Colonic mucosa (tissue), 4 donors: ENCODE data around the gene EFCAB6. TPM values are rescaled to one million over a fixed set of nuclear protein-coding genes. Genes with fewer than 3 reads are reported as not detected.
"Not testable (repeated sequence)": the region's sequence is repeated elsewhere in the genome, so short reads cannot be mapped to it uniquely, and the experiment has no call there.

Experiments
- DNase-seq: peaks from one replicate; pipeline ENCODE4 v3.0.0-alpha.2; 2020
- H3K27ac ChIP-seq: fragments of 200-600 bp; one replicate; pipeline ENCODE4 v1.8.0; 2021
- H3K27me3 ChIP-seq: fragments of 200-600 bp; one replicate; pipeline ENCODE4 v1.8.0; 2021
- H3K36me3 ChIP-seq: fragments of 200-600 bp; one replicate; pipeline ENCODE4 v1.8.0; 2021
- H3K4me1 ChIP-seq: fragments of 200-600 bp; one replicate; pipeline ENCODE4 v1.8.0; 2021; ENCODE audit warnings: mild to moderate bottlenecking
- H3K4me3 ChIP-seq: fragments of 200-600 bp; one replicate; pipeline ENCODE4 v1.8.0; 2021
- H3K9ac ChIP-seq, 2 donors: one replicate each; pipeline ENCODE4 v1.7.0; 2013; ENCODE audit warnings: control low read depth in 2 of 2, low read depth in 2 of 2, low read length in 2 of 2
- H3K9me3 ChIP-seq: fragments of 200-600 bp; one replicate; pipeline ENCODE4 v1.8.0; 2021
- CTCF ChIP-seq: fragments of 200-600 bp; IDR thresholded peaks from one replicate; pipeline ENCODE4 v1.8.0; 2022; ENCODE audit warnings: antibody characterized with exemption, mild to moderate bottlenecking
- intact Hi-C: fragments of 100-400 bp; cut with DNase I; formaldehyde crosslinking; loops from one replicate; pipeline ENCODE4 v1.14.1; 2022
- total RNA-seq, 2 donors: library from RNA; stranded (reverse); fragmentation: NEBNext Ultra II Directional in 1 of 2; extraction: Animal tissue kit (Norgen Biotek cat#: 25700) in 1 of 2; gene quantifications; one replicate each; pipeline ENCODE4 v1.2.1, GENCODE V29; 2021
- donor health status: healthy.
- donor health status: DM: no; HTN: no; CAD: no.
- donor health status: DM: no; HTN: no; CAD: no.

Gene EFCAB6
- total RNA-seq, 2 donors from 2014 or later, result 0.35 to 0.80 TPM

GRCh38 chr22:43658823-43659222, 153.3 kb downstream of the EFCAB6 start:
- intact Hi-C loops, result no loop called here
- DNase-seq, result no peak
- no peak for TF ChIP-seq CTCF

GRCh38 chr22:43656581-43656980, 155.5 kb downstream of the EFCAB6 start:
- H3K4me1 ChIP-seq, H3K9me3 ChIP-seq, intact Hi-C loops, H3K27ac ChIP-seq, DNase-seq, H3K4me3 ChIP-seq, H3K36me3 ChIP-seq, H3K27me3 ChIP-seq, H3K9ac ChIP-seq: not testable (repeated sequence)

More at GRCh38 chr22:43658823-43659222, 153.3 kb downstream of the EFCAB6 start:
- Histone ChIP-seq H3K9ac (no peak overlapping the region), H3K4me1 (no peaks in the 10 kb centered on the region), H3K4me3 (no peak overlapping the region), H3K27me3 (no peaks in the 10 kb centered on the region), H3K9me3 (no peaks in the 10 kb centered on the region), H3K36me3 (no peaks in the 10 kb centered on the region), H3K27ac (no peak overlapping the region)

- no peak overlapping the region for H3K27ac ChIP-seq
- H3K9ac ChIP-seq, result no peak overlapping the region
- no peaks in the 10 kb centered on the region for H3K36me3 ChIP-seq
- no peaks in the 10 kb centered on the region for H3K27me3 ChIP-seq
- intact Hi-C loops, result no loop called here
- TF ChIP-seq CTCF, result no peak
- DNase-seq, result no peak
- no peak overlapping the region for H3K4me3 ChIP-seq
- H3K9me3 ChIP-seq, result no peaks in the 10 kb centered on the region
- H3K4me1 ChIP-seq, result no peaks in the 10 kb centered on the region
Measured at GRCh38 chr22:43654271-43654670, 157.8 kb downstream of the EFCAB6 start.

- Histone ChIP-seq H3K36me3 (no peaks in the 10 kb centered on the region), H3K9ac (no peak overlapping the region), H3K9me3 (no peaks in the 10 kb centered on the region), H3K27ac (no peak overlapping the region), H3K27me3 (no peaks in the 10 kb centered on the region), H3K4me1 (no peaks in the 10 kb centered on the region), H3K4me3 (no peak overlapping the region)
- intact Hi-C loops, result no loop called here
- TF ChIP-seq CTCF, result no peak
- no peak for DNase-seq
Measured at GRCh38 chr22:43652845-43653244, 159.3 kb downstream of the EFCAB6 start.

- Histone ChIP-seq H3K9ac (no peak overlapping the region), H3K4me1 (no peaks in the 10 kb centered on the region), H3K27ac (no peak overlapping the region), H3K4me3 (no peak overlapping the region), H3K36me3 (no peaks in the 10 kb centered on the region), H3K27me3 (no peaks in the 10 kb centered on the region), H3K9me3 (no peaks in the 10 kb centered on the region)
- DNase-seq, result no peak
- intact Hi-C loops, result no loop called here
- no peak for TF ChIP-seq CTCF
Measured at GRCh38 chr22:43643387-43643786, 168.7 kb downstream of the EFCAB6 start.

- Histone ChIP-seq H3K36me3 (no peaks in the 10 kb centered on the region), H3K9ac (no peak overlapping the region), H3K27me3 (no peaks in the 10 kb centered on the region), H3K27ac (no peak overlapping the region), H3K9me3 (no peaks in the 10 kb centered on the region), H3K4me1 (no peaks in the 10 kb centered on the region), H3K4me3 (no peak overlapping the region)
- intact Hi-C loops, result no loop called here
- TF ChIP-seq CTCF, result no peak
- no peak for DNase-seq
Measured at GRCh38 chr22:43642319-43643206, 169.5 kb downstream of the EFCAB6 start.
